ENCODE results near the gene BEST4. TPM values are rescaled to one million over a fixed set of nuclear protein-coding genes. Genes with fewer than 3 reads are reported as not detected.

The BEST4 gene
- total and polyA plus RNA-seq, 2 of the 13 experiments (the other 11 are each of a cell fraction or from before 2014, with no cell fraction given): 0.77 to 1.4 TPM

GRCh38 chr1:44802306-44803061 lies 14.5 kb upstream of the BEST4 start:
- ATAC-seq (no peak), FAIRE-seq (no peak), DNase-seq (ENCODE audit: low spot score) (no peak)
- H3K27me3 ChIP-seq (ENCODE audit: control insufficient read depth in 1 of 2, insufficient read depth in 2 of 2, low read length in 2 of 2): no peaks in the 10 kb centered on the region
- H2AFZ ChIP-seq (ENCODE audit: low read length): no peak overlapping the region
- in situ Hi-C loops (cut with HindIII; ENCODE audit: extremely low pct_ligation_motif_present, low pct_unique_long_range_greater_than_20kb): no loop called here
- H3K27ac ChIP-seq (ENCODE audit: extremely low read length, insufficient read depth, low read length): no peak overlapping the region
- peak overlapping the region; percentile 97 for H3K4me2 ChIP-seq (ENCODE audit: low read depth, low read length)
- 81% methylated on average over 6 of the region's 13 CpGs for WGBS (ENCODE audit: low lambda C conversion rate)
- ChIA-PET CTCF (ENCODE audit: low intra/inter-chr PET ratio, low total read pairs) (no interaction called here), POLR2A (interaction anchor here (1.0 to 6.7 kb wide), 2 partner anchors 17 to 24 kb away, joined by 4 to 168 read pairs; no protein-coding TSS in a partner anchor)
- H3K4me3 ChIP-seq (replicated peaks in 1 of 3; ENCODE audit: insufficient read depth in 1 of 3, low read depth in 2 of 3, low read length in 3 of 3): peak overlapping the region in 1 of 3 experiments; percentile 60; a peak in 2 of 6 replicates
- intact Hi-C loops (cut with micrococcal nuclease; ENCODE audit: unreplicated experiment): no loop called here
- H3K9ac ChIP-seq (ENCODE audit: insufficient read depth, low read depth, low read length): peak overlapping the region; percentile 47; the same call in 1 of the 2 replicates
- peaks cover 17% of the 10 kb centered on the region for H3K79me2 ChIP-seq (ENCODE audit: insufficient read depth, low read length)
- H3K9me3 ChIP-seq (ENCODE audit: low read length): no peaks in the 10 kb centered on the region
- H3K36me3 ChIP-seq (replicated peaks in 1 of 2; ENCODE audit: control insufficient read depth in 1 of 2, insufficient read depth in 2 of 2, low read length in 2 of 2): peaks cover 6 to 38% of the 10 kb centered on the region in 2 experiments; a peak in 4 of 5 replicates
- no TSS peak for BruUV-seq (replicated peaks)
- 0 out of 2 replicates have a peak, but pooled peaks cover 7% of the 10 kb centered on the region for H4K20me1 ChIP-seq (ENCODE audit: insufficient read depth, low read length)
- H3K4me1 ChIP-seq (ENCODE audit: insufficient read depth, low read length): peaks cover 63% of the 10 kb centered on the region
- TF ChIP-seq SRSF4 (IDR thresholded peaks at IDR 0.05; ENCODE audit: low read depth, low read length, poor library complexity, severe bottlenecking) (no peak), ZMYM2 (CRISPR knock-in tag; IDR thresholded peaks at IDR 0.05) (no peak), CREB3 (CRISPR knock-in tag; IDR thresholded peaks at IDR 0.05) (no peak), E2F1 (CRISPR knock-in tag; IDR thresholded peaks at IDR 0.05) (no peak), ZNF616 (CRISPR knock-in tag; IDR thresholded peaks at IDR 0.05; ENCODE audit: low read depth) (no peak), CREBL2 (CRISPR knock-in tag; IDR thresholded peaks at IDR 0.05; ENCODE audit: borderline replicate concordance) (no peak), ZNF597 (CRISPR knock-in tag; IDR thresholded peaks at IDR 0.05) (no peak), ZMAT5 (CRISPR knock-in tag; IDR thresholded peaks at IDR 0.05; ENCODE audit: borderline replicate concordance, low read depth) (no peak), ARNT2 (CRISPR knock-in tag; IDR thresholded peaks at IDR 0.05; ENCODE audit: low read depth) (no peak), ZNF737 (CRISPR knock-in tag; IDR thresholded peaks at IDR 0.05; ENCODE audit: borderline replicate concordance) (no peak), POLR2A (IDR thresholded peaks at IDR 0.05; ENCODE audit: insufficient read depth in 1 of 2, low read depth in 2 of 2, low read length in 2 of 2) (0 out of 4 replicates have a peak, but pooled peaks of 1 of the 2 experiments have one; percentile 34), MEF2D (CRISPR knock-in tag; IDR thresholded peaks at IDR 0.05) (no peak), ARID4A (CRISPR knock-in tag; IDR thresholded peaks at IDR 0.05; ENCODE audit: borderline replicate concordance) (peak; percentile 27; the same call in 1 of the 2 replicates)

Measured in HepG2 (cell line).